PC-3 (cell line): ENCODE results near the gene AIFM3. TPM values are rescaled to one million over a fixed set of nuclear protein-coding genes. Genes with fewer than 3 reads are reported as not detected.
A peak's percentile ranks its signal among the peaks of the same experiment; 100 is the strongest.

ENCODE experiments used
- ATAC-seq: fragments of 200-7000 bp; cut with Tn5 transposase; 2 replicates; pipeline ENCODE4 v1.9.1; 2020; ENCODE audit warnings: mild to moderate bottlenecking, moderate library complexity
- BruUV-seq: library from RNA; stranded (reverse); fragments of 400-500 nt; replicated peaks from 2 replicates; lab custom pipeline; 2021; lab: Mats Ljungman, UMichigan
- CTCF ChIA-PET: fragments of 300-600 bp; sonication (Branson Sonifier 250); formaldehyde crosslinking; loops from one replicate; lab custom pipeline; 2022; ENCODE audit warnings: antibody characterized with exemption; lab: Charles Lee
- POLR2A ChIA-PET: fragments of 300-600 bp; sonication (Branson Sonifier 250); formaldehyde crosslinking; loops from one replicate; lab custom pipeline; 2022; ENCODE audit warnings: antibody characterized with exemption; ENCODE audit not compliant: unreplicated experiment; lab: Charles Lee
- DNase-seq: peaks from one replicate; pipeline ENCODE4 v3.0.0-alpha.2; 2015
- H2AFZ ChIP-seq: fragments of 300-600 bp; sonication (generic); 2 replicates; pipeline ENCODE4 v1.6.0; 2016; ENCODE audit warnings: antibody characterized with exemption, low read length
- H3F3A ChIP-seq: fragments of 300-600 bp; sonication (generic); one replicate; pipeline ENCODE4 v1.6.0; 2017; ENCODE audit warnings: antibody characterized with exemption, low read length, control low read depth, mild to moderate bottlenecking; ENCODE audit not compliant: unreplicated experiment
- H3K27ac ChIP-seq: fragments of 300-600 bp; sonication (generic); 2 replicates; pipeline ENCODE4 v1.5.1; 2016; ENCODE audit warnings: mild to moderate bottlenecking, low read length
- H3K27me3 ChIP-seq: fragments of 300-600 bp; sonication (generic); 2 replicates; pipeline ENCODE4 v1.6.1; 2016; ENCODE audit warnings: low read length, mixed read lengths
- H3K36me3 ChIP-seq: fragments of 300-600 bp; sonication (generic); 2 replicates; pipeline ENCODE4 v1.6.1; 2016; ENCODE audit warnings: low read depth, mixed run types, low read length, mixed read lengths
- H3K4me1 ChIP-seq: fragments of 300-600 bp; sonication (generic); 2 replicates; pipeline ENCODE4 v1.5.1; 2016; ENCODE audit warnings: low read length; ENCODE audit not compliant: insufficient read depth
- H3K4me2 ChIP-seq: fragments of 300-600 bp; sonication (generic); 2 replicates; pipeline ENCODE4 v1.6.0; 2016; ENCODE audit warnings: low read length
- H3K4me3 ChIP-seq: fragments of 300-600 bp; sonication (generic); 2 replicates; pipeline ENCODE4 v1.5.1; 2016; ENCODE audit warnings: mild to moderate bottlenecking, low read length, mixed read lengths
- H3K79me2 ChIP-seq: fragments of 300-600 bp; sonication (generic); 2 replicates; pipeline ENCODE4 v1.6.1; 2017; ENCODE audit warnings: low read length, mixed read lengths
- H3K9ac ChIP-seq: fragments of 300-600 bp; sonication (generic); 2 replicates; pipeline ENCODE4 v1.6.0; 2016; ENCODE audit warnings: mild to moderate bottlenecking, low read length
- H3K9me2 ChIP-seq: fragments of 300-600 bp; sonication (generic); replicated peaks from 2 replicates; pipeline ENCODE4 v1.6.1; 2016; ENCODE audit warnings: mixed run types, low read length, mixed read lengths
- H3K9me3 ChIP-seq: fragments of 300-600 bp; sonication (generic); 2 replicates; pipeline ENCODE4 v1.6.1; 2016; ENCODE audit warnings: low read length, mixed read lengths
- H4K20me1 ChIP-seq: fragments of 300-600 bp; sonication (generic); 2 replicates; pipeline ENCODE4 v1.6.1; 2016; ENCODE audit warnings: low read length, mixed read lengths
- EZH2 ChIP-seq: fragments of 300-600 bp; sonication (generic); IDR thresholded peaks from one replicate; pipeline ENCODE4 v1.6.1; 2017; ENCODE audit warnings: antibody characterized with exemption, mild to moderate bottlenecking, low read length; ENCODE audit not compliant: unreplicated experiment
- EZH2phosphoT487 ChIP-seq: fragments of 300-600 bp; sonication (generic); IDR thresholded peaks from 2 replicates; pipeline ENCODE4 v1.6.1; 2018; ENCODE audit warnings: mild to moderate bottlenecking, antibody characterized with exemption, low read length, borderline replicate concordance
- intact Hi-C: fragments of 100-400 bp; cut with micrococcal nuclease; formaldehyde crosslinking; loops from 2 replicates; pipeline ENCODE4 v1.9.0; 2023
- total RNA-seq: library from RNA; depleted of rRNA; stranded (reverse); fragments of >200 nt; gene quantifications from 2 replicates; pipeline ENCODE4 v1.2.3, GENCODE V29; 2014
- TF ChIP-seq, protein P1 (sequence below): fragments of 300-600 bp; sonication (generic); conservative IDR thresholded peaks from 2 replicates; pipeline ENCODE4 v1.5.1; 2017; ENCODE audit warnings: antibody characterized with exemption, low read depth, mild to moderate bottlenecking, low read length

The AIFM3 gene
- total RNA-seq, 1 experiment from 2014 or later = 1.5 TPM

DNA sequence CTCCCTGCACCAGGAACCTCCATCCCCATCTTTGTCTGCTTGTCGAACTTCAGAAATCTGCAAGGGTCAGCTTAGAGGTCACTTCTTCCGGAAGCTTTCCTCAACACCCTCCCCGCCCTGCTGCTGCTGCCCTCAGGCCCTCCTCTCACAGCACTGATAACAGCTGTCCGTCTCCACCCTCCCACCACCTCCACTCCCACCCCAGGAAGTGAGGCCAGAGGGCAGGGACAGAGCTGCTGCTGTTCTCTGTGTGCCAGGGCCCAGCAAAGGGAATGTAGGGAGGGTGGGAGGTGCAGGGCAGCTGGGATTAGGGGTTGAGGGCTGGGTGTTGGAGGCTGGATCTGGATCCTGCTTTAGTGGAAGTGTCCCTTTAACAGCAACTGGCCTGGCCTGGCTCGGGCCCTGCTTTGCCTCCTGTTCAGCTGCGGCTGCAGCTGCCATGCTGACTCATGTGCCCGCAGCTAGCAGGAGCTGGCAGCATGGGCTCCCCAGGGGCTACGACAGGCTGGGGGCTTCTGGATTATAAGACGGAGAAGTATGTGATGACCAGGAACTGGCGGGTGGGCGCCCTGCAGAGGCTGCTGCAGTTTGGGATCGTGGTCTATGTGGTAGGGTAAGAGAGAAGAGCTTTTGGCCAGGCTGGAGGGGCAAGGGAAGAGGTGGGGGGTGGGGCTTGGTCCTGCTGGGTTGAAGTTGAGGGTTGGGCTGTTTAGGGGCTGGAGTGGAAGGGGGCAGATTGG, 47.8 kb downstream of the AIFM3 start, which contains the start of gene P2RX6:
Gene P2RX6 (plus strand): TSS at position 440 of the 740 bp plus-strand sequence. CDS start 10 bp downstream, at position 450.
- no peak within 1 kb of the TSS for H3K9ac ChIP-seq
- no peaks in the 10 kb centered on the region for H3K79me2 ChIP-seq
- H3K9me2 ChIP-seq = no peaks in the 10 kb centered on the region
- DNase-seq (peak; percentile 17), ATAC-seq (peak; percentile 83)
- peak within 1 kb of the TSS; percentile 28 for H3K4me2 ChIP-seq
- peak within 1 kb of the TSS; percentile 61; the same call in 1 of the 2 replicates for H2AFZ ChIP-seq
- no peaks in the 10 kb centered on the region for H3K9me3 ChIP-seq
- no peaks in the 10 kb centered on the region for H4K20me1 ChIP-seq
- H3F3A ChIP-seq = no peaks in the 10 kb centered on the region
- BruUV-seq = no TSS peak
- H3K36me3 ChIP-seq = no peaks in the 10 kb centered on the region
- peaks cover 7% of the 10 kb centered on the region; the same call in 1 of the 2 replicates for H3K4me1 ChIP-seq
- ChIA-PET POLR2A (interaction anchor here (0.6 kb wide), 1 partner anchor 33 kb away, joined by 6 read pairs; the partner anchor contains the start of gene LZTR1), CTCF (no interaction called here)
- H3K4me3 ChIP-seq = no peak within 1 kb of the TSS
- TF ChIP-seq, protein P1, sequence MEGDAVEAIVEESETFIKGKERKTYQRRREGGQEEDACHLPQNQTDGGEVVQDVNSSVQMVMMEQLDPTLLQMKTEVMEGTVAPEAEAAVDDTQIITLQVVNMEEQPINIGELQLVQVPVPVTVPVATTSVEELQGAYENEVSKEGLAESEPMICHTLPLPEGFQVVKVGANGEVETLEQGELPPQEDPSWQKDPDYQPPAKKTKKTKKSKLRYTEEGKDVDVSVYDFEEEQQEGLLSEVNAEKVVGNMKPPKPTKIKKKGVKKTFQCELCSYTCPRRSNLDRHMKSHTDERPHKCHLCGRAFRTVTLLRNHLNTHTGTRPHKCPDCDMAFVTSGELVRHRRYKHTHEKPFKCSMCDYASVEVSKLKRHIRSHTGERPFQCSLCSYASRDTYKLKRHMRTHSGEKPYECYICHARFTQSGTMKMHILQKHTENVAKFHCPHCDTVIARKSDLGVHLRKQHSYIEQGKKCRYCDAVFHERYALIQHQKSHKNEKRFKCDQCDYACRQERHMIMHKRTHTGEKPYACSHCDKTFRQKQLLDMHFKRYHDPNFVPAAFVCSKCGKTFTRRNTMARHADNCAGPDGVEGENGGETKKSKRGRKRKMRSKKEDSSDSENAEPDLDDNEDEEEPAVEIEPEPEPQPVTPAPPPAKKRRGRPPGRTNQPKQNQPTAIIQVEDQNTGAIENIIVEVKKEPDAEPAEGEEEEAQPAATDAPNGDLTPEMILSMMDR = no peak
- TF ChIP-seq EZH2phosphoT487 = no peak
- TF ChIP-seq EZH2 = no peak
- intact Hi-C loops = no loop called here
- H3K27me3 ChIP-seq = no peaks in the 10 kb centered on the region
- H3K27ac ChIP-seq = no peak within 1 kb of the TSS

DNA sequence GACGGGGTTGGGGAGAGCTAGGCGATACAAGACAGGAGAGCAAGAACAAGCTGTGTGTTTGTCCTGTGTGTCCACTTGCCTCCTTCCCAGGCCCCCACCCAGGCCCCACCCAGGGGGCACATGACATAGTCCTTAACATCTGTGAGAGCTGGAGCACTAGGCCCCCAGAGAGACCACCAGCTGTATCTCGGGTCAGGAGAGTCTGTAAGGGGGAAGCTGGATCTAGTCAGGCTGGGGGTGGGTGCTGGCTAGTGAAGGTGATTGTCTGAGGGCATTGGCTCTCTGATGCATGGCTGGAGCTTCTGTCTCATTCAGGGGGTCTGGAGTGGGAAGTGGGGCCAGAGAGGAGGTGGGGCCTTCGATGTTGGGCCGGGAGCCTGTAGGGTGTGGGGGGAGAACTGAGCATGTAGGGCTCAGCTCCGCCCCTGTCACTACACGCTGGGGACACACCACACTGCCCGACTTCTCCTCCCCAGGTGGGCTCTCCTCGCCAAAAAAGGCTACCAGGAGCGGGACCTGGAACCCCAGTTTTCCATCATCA, 48.5 kb downstream of the AIFM3 start:
- Histone ChIP-seq H4K20me1 (no peaks in the 10 kb centered on the region), H3K4me1 (peaks cover 7% of the 10 kb centered on the region; the same call in 1 of the 2 replicates), H3K79me2 (no peaks in the 10 kb centered on the region), H3K9me2 (no peaks in the 10 kb centered on the region), H3K27ac (no peak overlapping the region), H3K9ac (no peak overlapping the region), H3K9me3 (no peaks in the 10 kb centered on the region), H3K4me2 (no peak overlapping the region), H3K36me3 (no peaks in the 10 kb centered on the region), H3K4me3 (no peak overlapping the region), H3K27me3 (no peaks in the 10 kb centered on the region), H3F3A (no peaks in the 10 kb centered on the region), H2AFZ (no peak overlapping the region)
- TF ChIP-seq, protein P1 = no peak
- no peak for TF ChIP-seq EZH2
- TF ChIP-seq EZH2phosphoT487 = no peak
- no peak for ATAC-seq
- ChIA-PET POLR2A (no interaction called here), CTCF (interaction anchor here (0.7 kb wide), 1 partner anchor 41 kb away, joined by 4 read pairs; no protein-coding TSS in a partner anchor)
- no peak for DNase-seq
- intact Hi-C loops = no loop called here
- BruUV-seq = no TSS peak
